Neural cell (in vitro differentiated cells): ENCODE measurements around the gene IFNLR1.

ENCODE experiments used
- EP300 ChIP-seq: fragments of 450-650 bp; conservative IDR thresholded peaks from 2 replicates; pipeline ENCODE4 v1.6.1; 2014; ENCODE audit warnings: antibody characterized with exemption, mild to moderate bottlenecking, moderate library complexity; ENCODE audit not compliant: poor library complexity, severe bottlenecking
- EZH2 ChIP-seq: fragments of 200-600, 300-800 bp; shearing (Covaris generic), sonication (generic); IDR thresholded peaks from 2 replicates; pipeline ENCODE4 v1.6.1; 2014; ENCODE audit warnings: antibody characterized with exemption, low read length, borderline replicate concordance, mild to moderate bottlenecking; ENCODE audit not compliant: insufficient read depth, poor library complexity, severe bottlenecking
- POLR2AphosphoS5 ChIP-seq: IDR thresholded peaks from 2 replicates; pipeline ENCODE4 v1.6.1; 2012
- TF ChIP-seq, protein P1 (sequence below): fragments of 450-650 bp; IDR thresholded peaks from 2 replicates; pipeline ENCODE4 v1.5.1; 2014; ENCODE audit warnings: antibody characterized with exemption, mild to moderate bottlenecking, moderate library complexity; ENCODE audit not compliant: poor library complexity, severe bottlenecking

DNA sequence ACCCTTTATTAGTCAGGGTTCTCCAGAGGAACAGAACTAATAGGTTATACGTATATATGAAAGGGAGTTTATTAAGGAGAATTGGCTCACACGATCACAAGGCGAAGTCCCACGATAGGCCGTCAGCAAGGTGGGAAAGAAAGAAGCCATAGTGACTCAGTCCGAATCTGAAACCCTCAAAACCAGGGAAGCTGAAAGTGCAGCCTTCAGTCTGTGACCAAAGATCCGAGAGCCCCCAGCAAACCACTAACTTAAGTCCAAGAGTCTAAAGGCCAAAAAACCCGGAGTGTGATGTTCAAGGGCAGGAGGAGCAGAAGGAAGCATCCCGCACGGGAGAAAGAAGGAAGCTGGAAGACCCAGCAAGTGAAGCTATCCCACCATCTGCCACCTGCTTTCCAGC is 9.9 kb downstream of the IFNLR1 start:
- TF ChIP-seq, protein P1, sequence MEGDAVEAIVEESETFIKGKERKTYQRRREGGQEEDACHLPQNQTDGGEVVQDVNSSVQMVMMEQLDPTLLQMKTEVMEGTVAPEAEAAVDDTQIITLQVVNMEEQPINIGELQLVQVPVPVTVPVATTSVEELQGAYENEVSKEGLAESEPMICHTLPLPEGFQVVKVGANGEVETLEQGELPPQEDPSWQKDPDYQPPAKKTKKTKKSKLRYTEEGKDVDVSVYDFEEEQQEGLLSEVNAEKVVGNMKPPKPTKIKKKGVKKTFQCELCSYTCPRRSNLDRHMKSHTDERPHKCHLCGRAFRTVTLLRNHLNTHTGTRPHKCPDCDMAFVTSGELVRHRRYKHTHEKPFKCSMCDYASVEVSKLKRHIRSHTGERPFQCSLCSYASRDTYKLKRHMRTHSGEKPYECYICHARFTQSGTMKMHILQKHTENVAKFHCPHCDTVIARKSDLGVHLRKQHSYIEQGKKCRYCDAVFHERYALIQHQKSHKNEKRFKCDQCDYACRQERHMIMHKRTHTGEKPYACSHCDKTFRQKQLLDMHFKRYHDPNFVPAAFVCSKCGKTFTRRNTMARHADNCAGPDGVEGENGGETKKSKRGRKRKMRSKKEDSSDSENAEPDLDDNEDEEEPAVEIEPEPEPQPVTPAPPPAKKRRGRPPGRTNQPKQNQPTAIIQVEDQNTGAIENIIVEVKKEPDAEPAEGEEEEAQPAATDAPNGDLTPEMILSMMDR = no peak
- TF ChIP-seq EZH2 = no peak
- no peak for TF ChIP-seq POLR2AphosphoS5
- no peak for TF ChIP-seq EP300
